ENCODE results near the gene AREL1.

Gene AREL1

GRCh38 chr14:74618078-74618952, 94.6 kb downstream of the AREL1 start:
- in situ Hi-C loops (cut with MboI; ENCODE audit: low sequenced_read_pairs, unreplicated experiment), result no loop called here
- TF ChIP-seq CTCF (IDR thresholded peaks at IDR 0.05; ENCODE audit: borderline replicate concordance, control extremely low read depth, extremely low read depth, insufficient read depth, missing control alignments), result no peak
- no peak for DNase-seq (ENCODE audit: low spot score)

- no peak for TF ChIP-seq CTCF (IDR thresholded peaks at IDR 0.05; ENCODE audit: borderline replicate concordance, control extremely low read depth, extremely low read depth, insufficient read depth, missing control alignments)
- no peak for DNase-seq (ENCODE audit: low spot score)
- in situ Hi-C loops (cut with MboI; ENCODE audit: low sequenced_read_pairs, unreplicated experiment), result no loop called here
These were observed 95.7 kb downstream of the AREL1 start for GRCh38 chr14:74616996-74617700.

- in situ Hi-C loops (cut with MboI; ENCODE audit: low sequenced_read_pairs, unreplicated experiment), result no loop called here
- no peak for TF ChIP-seq CTCF (IDR thresholded peaks at IDR 0.05; ENCODE audit: borderline replicate concordance, control extremely low read depth, extremely low read depth, insufficient read depth, missing control alignments)
- DNase-seq (ENCODE audit: low spot score), result no peak
These were observed 96.4 kb downstream of the AREL1 start for GRCh38 chr14:74616507-74616906.

GRCh38 chr14:74615735-74616134, 97.1 kb downstream of the AREL1 start:
- no peak for DNase-seq (ENCODE audit: low spot score)
- TF ChIP-seq CTCF (IDR thresholded peaks at IDR 0.05; ENCODE audit: borderline replicate concordance, control extremely low read depth, extremely low read depth, insufficient read depth, missing control alignments), result no peak
- in situ Hi-C loops (cut with MboI; ENCODE audit: low sequenced_read_pairs, unreplicated experiment), result no loop called here

GRCh38 chr14:74614508-74615495, 98.1 kb downstream of the AREL1 start:
- peak; percentile 62 for DNase-seq (ENCODE audit: low spot score)
- in situ Hi-C loops (cut with MboI; ENCODE audit: low sequenced_read_pairs, unreplicated experiment), result no loop called here

More at GRCh38 chr14:74614508-74615495, 98.1 kb downstream of the AREL1 start:
- TF ChIP-seq CTCF (IDR thresholded peaks at IDR 0.05; ENCODE audit: borderline replicate concordance, control extremely low read depth, extremely low read depth, insufficient read depth, missing control alignments), result no peak
